Upper lobe of left lung (tissue), 4 donors: ENCODE results near the gene DUS1L.

Experiments used
- POLR2A ChIP-seq, 4 donors: fragments of 450-650 bp; IDR thresholded peaks; one replicate each; pipeline ENCODE4 v1.5.1; 2016 to 2017; ENCODE audit warnings: antibody characterized with exemption in 4 of 4, mild to moderate bottlenecking in 2 of 4
- TF ChIP-seq, protein P1 (sequence below), 6 experiments: fragments of 450-650 bp in 4 of 6; fragments of 200-600 bp in 2 of 6; sonication (generic) in 2 of 6; IDR thresholded peaks; one replicate each; pipeline ENCODE4 v1.5.1; 2016 to 2019; ENCODE audit warnings: antibody characterized with exemption in 6 of 6

DNA sequence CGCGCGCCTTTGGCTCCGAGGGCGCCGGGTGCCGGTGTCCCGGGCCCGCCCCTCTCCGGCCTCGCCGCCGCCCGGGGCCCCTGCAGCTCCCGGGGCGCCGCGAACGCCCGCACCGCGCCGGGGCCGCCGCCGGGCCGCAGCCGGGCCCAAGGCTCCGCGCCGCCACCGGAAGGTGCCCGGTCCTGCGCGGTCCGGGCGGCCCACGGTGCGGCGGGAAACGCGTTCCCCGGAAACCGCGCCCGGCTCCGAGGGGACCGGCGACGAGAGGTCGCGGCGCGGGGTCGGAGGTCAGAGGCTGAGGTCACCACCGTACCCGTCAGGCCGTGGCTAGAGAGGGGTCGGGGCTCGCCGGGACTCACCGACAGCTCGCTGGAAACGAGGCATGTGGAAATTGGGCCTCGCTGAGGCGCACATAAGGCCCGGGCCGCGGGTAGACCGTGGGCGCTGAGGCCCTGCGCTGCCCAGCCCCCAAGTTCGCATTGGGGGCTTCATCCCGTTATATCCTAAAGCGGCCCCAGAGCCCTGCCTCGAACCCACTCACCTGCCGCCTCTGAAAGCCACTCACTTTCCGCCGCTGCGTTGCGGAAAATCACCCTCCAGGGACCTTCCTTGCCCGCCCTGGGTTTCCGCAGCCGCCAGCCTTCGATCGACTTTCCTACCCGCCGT lies at the start of gene DUS1L:
- TF ChIP-seq POLR2A (IDR thresholded peaks at IDR 0.05): peak in 1 of 4 donors; percentile 58
- TF ChIP-seq, protein P1, sequence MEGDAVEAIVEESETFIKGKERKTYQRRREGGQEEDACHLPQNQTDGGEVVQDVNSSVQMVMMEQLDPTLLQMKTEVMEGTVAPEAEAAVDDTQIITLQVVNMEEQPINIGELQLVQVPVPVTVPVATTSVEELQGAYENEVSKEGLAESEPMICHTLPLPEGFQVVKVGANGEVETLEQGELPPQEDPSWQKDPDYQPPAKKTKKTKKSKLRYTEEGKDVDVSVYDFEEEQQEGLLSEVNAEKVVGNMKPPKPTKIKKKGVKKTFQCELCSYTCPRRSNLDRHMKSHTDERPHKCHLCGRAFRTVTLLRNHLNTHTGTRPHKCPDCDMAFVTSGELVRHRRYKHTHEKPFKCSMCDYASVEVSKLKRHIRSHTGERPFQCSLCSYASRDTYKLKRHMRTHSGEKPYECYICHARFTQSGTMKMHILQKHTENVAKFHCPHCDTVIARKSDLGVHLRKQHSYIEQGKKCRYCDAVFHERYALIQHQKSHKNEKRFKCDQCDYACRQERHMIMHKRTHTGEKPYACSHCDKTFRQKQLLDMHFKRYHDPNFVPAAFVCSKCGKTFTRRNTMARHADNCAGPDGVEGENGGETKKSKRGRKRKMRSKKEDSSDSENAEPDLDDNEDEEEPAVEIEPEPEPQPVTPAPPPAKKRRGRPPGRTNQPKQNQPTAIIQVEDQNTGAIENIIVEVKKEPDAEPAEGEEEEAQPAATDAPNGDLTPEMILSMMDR (IDR thresholded peaks at IDR 0.05): peak in 2 of 6 experiments; percentile 6 to 27
